Trophoblast cell (in vitro differentiated cells and primary cell): ENCODE data around the gene NMT1.
A peak's percentile ranks its signal among the peaks of the same experiment; 100 is the strongest.

Source experiments
- DNase-seq, 2 donors: peaks; one replicate each; pipeline ENCODE4 v3.0.0-alpha.2; 2016
- H2AFZ ChIP-seq: 2 replicates; pipeline ENCODE4 v1.6.1; 2013; ENCODE audit warnings: low read length, moderate library complexity, mild to moderate bottlenecking; ENCODE audit not compliant: insufficient read depth, poor library complexity
- H2AK5ac ChIP-seq: 2 replicates; pipeline ENCODE4 v1.6.1; 2013; ENCODE audit warnings: mild to moderate bottlenecking, low read length
- H2BK120ac ChIP-seq: 2 replicates; pipeline ENCODE4 v1.6.1; 2013; ENCODE audit warnings: low read length, mild to moderate bottlenecking, moderate library complexity; ENCODE audit not compliant: insufficient read depth, poor library complexity
- H2BK12ac ChIP-seq: 2 replicates; pipeline ENCODE4 v1.6.1; 2013; ENCODE audit warnings: mild to moderate bottlenecking, low read length, moderate library complexity
- H2BK5ac ChIP-seq: 2 replicates; pipeline ENCODE4 v1.6.1; 2013; ENCODE audit warnings: low read length, low read depth, moderate library complexity, mild to moderate bottlenecking; ENCODE audit not compliant: poor library complexity
- H3K14ac ChIP-seq: 2 replicates; pipeline ENCODE4 v1.6.1; 2013; ENCODE audit warnings: mild to moderate bottlenecking, low read length
- H3K18ac ChIP-seq: 2 replicates; pipeline ENCODE4 v1.6.1; 2013; ENCODE audit warnings: mild to moderate bottlenecking, low read length
- H3K23ac ChIP-seq: 2 replicates; pipeline ENCODE4 v1.6.1; 2013; ENCODE audit warnings: low read length
- H3K27ac ChIP-seq: 2 replicates; pipeline ENCODE4 v1.5.1; 2013; ENCODE audit warnings: low read depth, mild to moderate bottlenecking, inconsistent platforms, low read length, moderate library complexity
- H3K27me3 ChIP-seq: 2 replicates; pipeline ENCODE4 v1.6.1; 2013; ENCODE audit warnings: inconsistent platforms, mild to moderate bottlenecking, low read length, moderate library complexity; ENCODE audit not compliant: insufficient read depth
- H3K36me3 ChIP-seq, 2 experiments: 1 replicate in 1 of 2; 2 replicates in 1 of 2; pipeline ENCODE4 v1.6.1; 2013; ENCODE audit warnings: low read length in 2 of 2, mild to moderate bottlenecking in 2 of 2, moderate library complexity in 1 of 2; ENCODE audit not compliant: insufficient read depth in 2 of 2, control insufficient read depth in 1 of 2
- H3K4ac ChIP-seq: 2 replicates; pipeline ENCODE4 v1.6.1; 2013; ENCODE audit warnings: low read depth, mild to moderate bottlenecking, low read length, moderate library complexity
- H3K4me1 ChIP-seq, 2 experiments: 1 replicate in 1 of 2; 2 replicates in 1 of 2; pipeline ENCODE4 v1.6.1; 2013; ENCODE audit warnings: low read length in 2 of 2, mild to moderate bottlenecking in 2 of 2, moderate library complexity in 1 of 2; ENCODE audit not compliant: insufficient read depth in 2 of 2, control insufficient read depth in 1 of 2
- H3K4me2 ChIP-seq: 2 replicates; pipeline ENCODE4 v1.6.1; 2013; ENCODE audit warnings: inconsistent platforms, mild to moderate bottlenecking, low read length, moderate library complexity
- H3K4me3 ChIP-seq: 2 replicates; pipeline ENCODE4 v1.5.1; 2013; ENCODE audit warnings: mild to moderate bottlenecking, low read depth, low read length, inconsistent platforms
- H3K79me1 ChIP-seq: one replicate; pipeline ENCODE4 v1.6.1; 2013; ENCODE audit warnings: low read length
- H3K79me2 ChIP-seq: 2 replicates; pipeline ENCODE4 v1.6.1; 2013; ENCODE audit warnings: low read length, mild to moderate bottlenecking; ENCODE audit not compliant: control insufficient read depth, insufficient read depth, poor library complexity
- H3K9ac ChIP-seq: 2 replicates; pipeline ENCODE4 v1.6.1; 2013; ENCODE audit warnings: mild to moderate bottlenecking, low read length
- H3K9me3 ChIP-seq: 2 replicates; pipeline ENCODE4 v1.6.1; 2013; ENCODE audit warnings: low read depth, mild to moderate bottlenecking, control low read depth, inconsistent platforms, low read length; ENCODE audit not compliant: insufficient read depth
- H4K12ac ChIP-seq: 2 replicates; pipeline ENCODE4 v1.6.1; 2013; ENCODE audit warnings: low read depth, mild to moderate bottlenecking, low read length, moderate library complexity
- H4K8ac ChIP-seq: 2 replicates; pipeline ENCODE4 v1.6.1; 2013; ENCODE audit warnings: low read depth, mild to moderate bottlenecking, low read length, moderate library complexity
- H4K91ac ChIP-seq: one replicate; pipeline ENCODE4 v1.6.1; 2013; ENCODE audit warnings: low read depth, mild to moderate bottlenecking, low read length, moderate library complexity
- WGBS: extraction: QIAGEN DNeasy Blood & Tissue Kit; methylation state at CpG from one replicate; pipeline ENCODE4 v1.1.7; 2013; ENCODE audit warnings: missing lambda C conversion rate; ENCODE audit not compliant: insufficient read length, insufficient coverage; ENCODE audit errors: extremely low coverage; 5-methylcytosine and 5-hydroxymethylcytosine counted together

NMT1 gene

GRCh38 chr17:45067637-45068036 is 6.5 kb downstream of the NMT1 start:
- no peak overlapping the region for H3K4me2 ChIP-seq
- no peaks in the 10 kb centered on the region for H3K9me3 ChIP-seq
- no peaks in the 10 kb centered on the region for H3K27me3 ChIP-seq
- H4K91ac ChIP-seq, result no peak overlapping the region
- H3K4ac ChIP-seq, result no peak overlapping the region
- no peak overlapping the region for H3K23ac ChIP-seq
- H3K27ac ChIP-seq, result no peak overlapping the region
- no peak for DNase-seq
- no peak overlapping the region for H3K18ac ChIP-seq
- no peak overlapping the region for H2BK120ac ChIP-seq
- H4K8ac ChIP-seq, result no peak overlapping the region
- no peak overlapping the region for H3K9ac ChIP-seq
- H3K14ac ChIP-seq, result no peak overlapping the region
- WGBS, result no CpG with 5 or more reads among the region's 2 CpGs
- no peak overlapping the region for H4K12ac ChIP-seq
- no peaks in the 10 kb centered on the region for H3K79me1 ChIP-seq
- H2AK5ac ChIP-seq, result no peak overlapping the region
- H2AFZ ChIP-seq, result no peak overlapping the region
- H2BK5ac ChIP-seq, result no peak overlapping the region
- peaks cover 5% of the 10 kb centered on the region for H3K79me2 ChIP-seq
- H3K4me3 ChIP-seq, result no peak overlapping the region
- peaks cover 6 to 13% of the 10 kb centered on the region in 2 experiments for H3K36me3 ChIP-seq
- peaks cover 0 to 2% of the 10 kb centered on the region in 2 experiments for H3K4me1 ChIP-seq
- H2BK12ac ChIP-seq, result no peak overlapping the region

- Histone ChIP-seq H4K91ac (no peak overlapping the region), H3K36me3 (peaks cover 12 to 15% of the 10 kb centered on the region in 2 experiments), H2AK5ac (no peak overlapping the region), H3K79me2 (peaks cover 5% of the 10 kb centered on the region), H3K27me3 (no peaks in the 10 kb centered on the region), H3K4me2 (no peak overlapping the region), H3K23ac (no peak overlapping the region), H3K14ac (no peak overlapping the region), H3K79me1 (no peaks in the 10 kb centered on the region), H2BK120ac (no peak overlapping the region), H4K12ac (no peak overlapping the region), H2BK5ac (no peak overlapping the region), H3K9me3 (no peaks in the 10 kb centered on the region), H3K18ac (no peak overlapping the region), H2BK12ac (no peak overlapping the region), H3K9ac (no peak overlapping the region), H3K4ac (peak overlapping the region; percentile 78), H3K4me1 (peaks cover 2% of the 10 kb centered on the region in 2 experiments), H3K27ac (no peak overlapping the region), H2AFZ (no peak overlapping the region), H4K8ac (no peak overlapping the region), H3K4me3 (no peak overlapping the region)
- no peak for DNase-seq
- no CpG with 5 or more reads among the region's 8 CpGs for WGBS
These were observed 8.9 kb downstream of the NMT1 start for GRCh38 chr17:45070001-45070400.

GRCh38 chr17:45070809-45071208 is 9.7 kb downstream of the NMT1 start:
- no peak overlapping the region for H3K23ac ChIP-seq
- no peak overlapping the region for H4K91ac ChIP-seq
- WGBS, result no CpG with 5 or more reads among the region's 2 CpGs
- H2BK120ac ChIP-seq, result no peak overlapping the region
- no peak overlapping the region for H3K18ac ChIP-seq
- H3K4me1 ChIP-seq, result peaks cover 0 to 2% of the 10 kb centered on the region in 2 experiments
- H3K4ac ChIP-seq, result peak overlapping the region; percentile 53
- H3K36me3 ChIP-seq, result peaks cover 12 to 18% of the 10 kb centered on the region in 2 experiments
- H3K9ac ChIP-seq, result no peak overlapping the region
- no peaks in the 10 kb centered on the region for H3K79me1 ChIP-seq
- no peak overlapping the region for H2BK12ac ChIP-seq
- H3K27me3 ChIP-seq, result no peaks in the 10 kb centered on the region
- H3K27ac ChIP-seq, result no peak overlapping the region
- H3K4me2 ChIP-seq, result no peak overlapping the region
- peaks cover 5% of the 10 kb centered on the region for H3K79me2 ChIP-seq
- no peak for DNase-seq
- H2AFZ ChIP-seq, result no peak overlapping the region
- H2BK5ac ChIP-seq, result no peak overlapping the region
- H2AK5ac ChIP-seq, result no peak overlapping the region
- H3K9me3 ChIP-seq, result no peaks in the 10 kb centered on the region
- H3K4me3 ChIP-seq, result no peak overlapping the region
- H3K14ac ChIP-seq, result no peak overlapping the region
- H4K12ac ChIP-seq, result no peak overlapping the region
- no peak overlapping the region for H4K8ac ChIP-seq

GRCh38 chr17:45073414-45074070 is 12.4 kb downstream of the NMT1 start:
- no peak overlapping the region for H3K4me2 ChIP-seq
- no peak overlapping the region for H4K8ac ChIP-seq

More at GRCh38 chr17:45073414-45074070, 12.4 kb downstream of the NMT1 start:
- peaks cover 0 to 2% of the 10 kb centered on the region in 2 experiments for H3K4me1 ChIP-seq
- H4K12ac ChIP-seq, result no peak overlapping the region
- no peak overlapping the region for H2BK5ac ChIP-seq
- H3K23ac ChIP-seq, result no peak overlapping the region
- H2AFZ ChIP-seq, result no peak overlapping the region
- H3K14ac ChIP-seq, result no peak overlapping the region
- no peak overlapping the region for H3K9ac ChIP-seq
- H3K27me3 ChIP-seq, result no peaks in the 10 kb centered on the region
- H4K91ac ChIP-seq, result no peak overlapping the region
- DNase-seq, result peak in 1 of 2 donors; percentile 21
- no peak overlapping the region for H2AK5ac ChIP-seq
- H2BK120ac ChIP-seq, result no peak overlapping the region
- WGBS, result no CpG with 5 or more reads among the region's 5 CpGs
- H3K79me2 ChIP-seq, result peaks cover 3% of the 10 kb centered on the region
- H3K9me3 ChIP-seq, result no peaks in the 10 kb centered on the region
- H3K4ac ChIP-seq, result no peak overlapping the region
- peak overlapping the region; percentile 52 for H3K27ac ChIP-seq
- H3K18ac ChIP-seq, result no peak overlapping the region
- peaks cover 13 to 19% of the 10 kb centered on the region in 2 experiments for H3K36me3 ChIP-seq
- no peak overlapping the region for H2BK12ac ChIP-seq
- no peaks in the 10 kb centered on the region for H3K79me1 ChIP-seq
- H3K4me3 ChIP-seq, result no peak overlapping the region
